Ishikawa (cell line): ENCODE data around the gene STRBP.

Experiments
- CEBPB ChIP-seq: IDR thresholded peaks from 2 replicates; pipeline ENCODE4 v1.6.1; 2012
- CREB1 ChIP-seq: IDR thresholded peaks from 2 replicates; pipeline ENCODE4 v1.6.1; 2012; ENCODE audit warnings: low read depth
- EGR1 ChIP-seq: IDR thresholded peaks from 2 replicates; pipeline ENCODE4 v1.6.1; 2012
- EP300 ChIP-seq: IDR thresholded peaks from 2 replicates; pipeline ENCODE4 v1.6.1; 2012; ENCODE audit warnings: borderline replicate concordance
- FOXM1 ChIP-seq: IDR thresholded peaks from 2 replicates; pipeline ENCODE4 v1.6.1; 2012; ENCODE audit warnings: low read depth, borderline replicate concordance
- NFIC ChIP-seq: IDR thresholded peaks from 2 replicates; pipeline ENCODE4 v1.6.1; 2012
- RAD21 ChIP-seq: IDR thresholded peaks from 2 replicates; pipeline ENCODE4 v1.6.1; 2012; ENCODE audit warnings: low read depth
- TAF1 ChIP-seq: IDR thresholded peaks from 2 replicates; pipeline ENCODE4 v1.6.1; 2012; ENCODE audit warnings: low read depth, mild to moderate bottlenecking
- TCF12 ChIP-seq: IDR thresholded peaks from 2 replicates; pipeline ENCODE4 v1.6.1; 2012; ENCODE audit warnings: low read depth
- TEAD4 ChIP-seq: IDR thresholded peaks from 2 replicates; pipeline ENCODE4 v1.6.1; 2012
- YY1 ChIP-seq: IDR thresholded peaks from 2 replicates; pipeline ENCODE4 v1.6.1; 2012; ENCODE audit warnings: low read depth
- ZBTB7A ChIP-seq: IDR thresholded peaks from 2 replicates; pipeline ENCODE4 v1.6.1; 2012; ENCODE audit warnings: low read depth
- TF ChIP-seq, protein P1 (sequence below): IDR thresholded peaks from 2 replicates; pipeline ENCODE4 v1.6.1; 2012; ENCODE audit warnings: low read depth, mild to moderate bottlenecking
- TF ChIP-seq, protein P2 (sequence below): IDR thresholded peaks from 2 replicates; pipeline ENCODE4 v1.6.1; 2012
- TF ChIP-seq, protein P3 (sequence below): IDR thresholded peaks from 2 replicates; pipeline ENCODE4 v1.6.1; 2012

STRBP gene

DNA sequence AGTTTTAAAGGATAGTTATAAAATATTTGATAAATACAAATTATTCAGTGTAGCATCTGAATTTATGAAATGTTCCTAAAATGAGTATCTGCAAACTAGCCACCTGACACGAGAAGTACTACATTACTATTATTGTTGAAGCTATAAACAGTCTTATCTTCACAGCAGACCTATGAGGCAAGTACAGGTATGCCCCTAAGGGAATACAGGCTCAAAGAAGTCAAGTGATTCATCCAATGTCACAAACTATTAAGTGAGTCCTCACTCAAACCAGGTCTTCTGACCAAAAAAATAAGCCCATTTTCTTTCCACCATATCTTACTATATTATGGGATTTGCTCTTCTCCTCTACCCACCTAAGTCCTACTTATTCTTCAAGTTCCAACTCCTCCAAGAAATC is 28.7 kb downstream of the STRBP start:
- TF ChIP-seq, protein P1, sequence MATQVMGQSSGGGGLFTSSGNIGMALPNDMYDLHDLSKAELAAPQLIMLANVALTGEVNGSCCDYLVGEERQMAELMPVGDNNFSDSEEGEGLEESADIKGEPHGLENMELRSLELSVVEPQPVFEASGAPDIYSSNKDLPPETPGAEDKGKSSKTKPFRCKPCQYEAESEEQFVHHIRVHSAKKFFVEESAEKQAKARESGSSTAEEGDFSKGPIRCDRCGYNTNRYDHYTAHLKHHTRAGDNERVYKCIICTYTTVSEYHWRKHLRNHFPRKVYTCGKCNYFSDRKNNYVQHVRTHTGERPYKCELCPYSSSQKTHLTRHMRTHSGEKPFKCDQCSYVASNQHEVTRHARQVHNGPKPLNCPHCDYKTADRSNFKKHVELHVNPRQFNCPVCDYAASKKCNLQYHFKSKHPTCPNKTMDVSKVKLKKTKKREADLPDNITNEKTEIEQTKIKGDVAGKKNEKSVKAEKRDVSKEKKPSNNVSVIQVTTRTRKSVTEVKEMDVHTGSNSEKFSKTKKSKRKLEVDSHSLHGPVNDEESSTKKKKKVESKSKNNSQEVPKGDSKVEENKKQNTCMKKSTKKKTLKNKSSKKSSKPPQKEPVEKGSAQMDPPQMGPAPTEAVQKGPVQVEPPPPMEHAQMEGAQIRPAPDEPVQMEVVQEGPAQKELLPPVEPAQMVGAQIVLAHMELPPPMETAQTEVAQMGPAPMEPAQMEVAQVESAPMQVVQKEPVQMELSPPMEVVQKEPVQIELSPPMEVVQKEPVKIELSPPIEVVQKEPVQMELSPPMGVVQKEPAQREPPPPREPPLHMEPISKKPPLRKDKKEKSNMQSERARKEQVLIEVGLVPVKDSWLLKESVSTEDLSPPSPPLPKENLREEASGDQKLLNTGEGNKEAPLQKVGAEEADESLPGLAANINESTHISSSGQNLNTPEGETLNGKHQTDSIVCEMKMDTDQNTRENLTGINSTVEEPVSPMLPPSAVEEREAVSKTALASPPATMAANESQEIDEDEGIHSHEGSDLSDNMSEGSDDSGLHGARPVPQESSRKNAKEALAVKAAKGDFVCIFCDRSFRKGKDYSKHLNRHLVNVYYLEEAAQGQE, result no peak
- TF ChIP-seq TEAD4 (no peak), NFIC (no peak), EGR1 (no peak), ZBTB7A (no peak), CEBPB (no peak), TAF1 (no peak), YY1 (no peak), EP300 (no peak), TCF12 (no peak), RAD21 (no peak), FOXM1 (no peak), CREB1 (no peak)
- TF ChIP-seq, protein P2, sequence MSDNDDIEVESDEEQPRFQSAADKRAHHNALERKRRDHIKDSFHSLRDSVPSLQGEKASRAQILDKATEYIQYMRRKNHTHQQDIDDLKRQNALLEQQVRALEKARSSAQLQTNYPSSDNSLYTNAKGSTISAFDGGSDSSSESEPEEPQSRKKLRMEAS, result no peak
- TF ChIP-seq, protein P3, sequence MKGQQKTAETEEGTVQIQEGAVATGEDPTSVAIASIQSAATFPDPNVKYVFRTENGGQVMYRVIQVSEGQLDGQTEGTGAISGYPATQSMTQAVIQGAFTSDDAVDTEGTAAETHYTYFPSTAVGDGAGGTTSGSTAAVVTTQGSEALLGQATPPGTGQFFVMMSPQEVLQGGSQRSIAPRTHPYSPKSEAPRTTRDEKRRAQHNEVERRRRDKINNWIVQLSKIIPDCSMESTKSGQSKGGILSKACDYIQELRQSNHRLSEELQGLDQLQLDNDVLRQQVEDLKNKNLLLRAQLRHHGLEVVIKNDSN, result no peak

DNA sequence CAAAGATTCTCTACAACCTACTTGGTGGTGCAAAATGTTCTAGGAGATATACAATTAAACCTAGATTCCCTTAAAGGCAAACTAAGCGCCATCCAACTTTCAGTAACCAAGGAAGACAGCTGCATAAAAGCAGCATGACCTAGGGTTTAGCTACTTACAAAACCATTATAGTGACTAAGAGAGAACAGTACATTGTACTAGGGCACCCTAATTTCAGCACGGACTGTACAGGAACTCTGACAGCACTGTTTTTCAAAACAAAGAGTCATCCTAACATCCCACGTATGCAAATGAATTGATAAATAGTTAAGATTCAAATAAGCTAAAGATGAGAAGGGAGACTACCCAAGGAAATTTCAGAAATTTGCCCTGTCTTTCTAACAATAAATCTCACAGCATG is 30.0 kb downstream of the STRBP start:
- TF ChIP-seq EP300 (no peak), YY1 (no peak), RAD21 (no peak)
- TF ChIP-seq, protein P1, result no peak

DNA sequence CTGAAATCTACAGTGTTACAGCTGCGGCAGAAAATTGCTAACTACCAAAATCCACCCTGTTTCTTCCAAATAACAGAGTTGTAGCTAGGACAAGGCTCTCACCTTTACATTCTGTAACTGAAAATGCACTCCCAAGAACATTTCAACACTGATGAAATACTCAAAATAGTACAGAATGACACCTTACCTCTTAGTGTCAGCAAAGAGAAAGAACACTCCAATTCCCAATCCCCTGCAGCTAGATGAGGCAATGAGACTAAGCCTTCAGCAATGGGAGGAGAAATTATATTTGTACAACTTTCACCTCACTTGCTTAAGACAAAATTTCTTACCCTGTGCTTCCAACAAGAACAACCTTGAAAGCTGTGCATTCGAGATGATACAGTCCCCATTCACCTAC is 31.2 kb downstream of the STRBP start:
- TF ChIP-seq CEBPB, result no peak
- TF ChIP-seq, protein P1, result no peak
- TF ChIP-seq NFIC, result no peak

DNA sequence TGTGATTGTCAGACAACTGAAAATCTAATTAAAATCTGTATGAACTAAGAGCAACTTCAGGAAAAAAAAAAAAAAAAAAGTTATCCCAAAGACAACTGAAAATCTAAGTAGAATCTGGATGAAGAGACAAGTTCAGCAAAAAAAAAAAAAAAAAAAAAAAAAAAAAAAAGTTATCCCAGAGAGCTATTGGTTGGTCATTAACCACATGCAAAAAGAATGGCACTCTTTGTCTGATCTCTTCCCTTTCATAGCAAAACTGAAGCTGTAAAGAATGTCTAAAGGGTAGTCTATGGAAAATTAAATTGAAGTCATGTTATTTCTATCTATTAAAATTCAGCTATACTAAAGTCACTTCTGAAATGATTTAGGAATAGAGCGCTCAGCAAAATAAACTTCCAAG is 32.9 kb downstream of the STRBP start:
- TF ChIP-seq TAF1, result no peak
- TF ChIP-seq EGR1, result no peak
- TF ChIP-seq, protein P1, result no peak
- no peak for TF ChIP-seq CEBPB
- no peak for TF ChIP-seq TCF12
- no peak for TF ChIP-seq RAD21
- TF ChIP-seq NFIC, result no peak
- no peak for TF ChIP-seq ZBTB7A
- TF ChIP-seq, protein P3, result no peak
- no peak for TF ChIP-seq TEAD4
- TF ChIP-seq CREB1, result no peak
